ENCODE measurements around the gene RANGAP1. TPM values are rescaled to one million over a fixed set of nuclear protein-coding genes. Genes with fewer than 3 reads are reported as not detected.

Gene RANGAP1
- total RNA-seq, 1 donor from 2014 or later = 80.8 TPM

DNA sequence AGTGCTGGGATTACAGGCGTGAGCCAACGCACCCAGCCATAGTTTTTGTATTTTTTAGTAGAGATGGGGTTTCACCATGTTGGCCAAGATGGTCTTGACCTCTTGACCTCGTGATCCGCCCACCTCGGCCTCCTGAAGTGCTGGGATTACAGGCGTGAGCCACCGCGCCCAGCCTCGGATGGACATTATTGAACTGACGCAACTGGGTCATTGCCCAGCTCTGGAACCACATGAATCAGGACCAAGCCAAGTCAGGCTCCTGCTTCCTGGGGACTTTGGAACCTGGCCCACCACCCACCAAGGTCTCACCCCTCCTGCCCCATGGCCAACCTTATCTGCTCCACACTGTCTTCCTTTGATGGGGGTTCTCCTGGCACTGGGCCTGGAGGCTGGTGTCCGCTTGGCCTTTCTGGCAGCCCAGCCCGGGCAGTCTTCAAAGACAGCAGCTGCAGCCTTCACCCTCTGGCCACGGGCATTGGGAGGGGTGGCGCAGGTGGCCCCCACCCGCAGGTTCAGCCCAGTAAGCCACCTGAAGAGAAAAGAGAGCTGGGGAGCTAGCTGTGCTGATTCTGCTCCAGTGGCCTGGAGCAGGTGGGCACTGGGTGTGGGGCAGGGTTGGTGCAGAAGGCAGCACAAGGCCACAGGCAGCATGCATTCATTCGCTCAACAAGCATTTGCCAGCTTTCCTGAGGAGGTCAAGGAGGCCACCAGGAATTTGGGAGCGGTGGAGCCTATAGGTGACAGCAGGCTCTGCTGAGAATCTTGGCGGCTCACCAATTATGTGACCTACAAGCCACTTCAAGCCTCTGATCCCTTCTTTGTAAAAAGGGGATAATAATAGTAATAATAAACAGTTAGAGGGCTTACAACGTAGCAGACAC lies 50.9 kb downstream of the RANGAP1 start:
- no peaks in the 10 kb centered on the region for H3K4me1 Mint-ChIP-seq (ENCODE audit: low read depth, unreplicated experiment)
- H3K27me3 Mint-ChIP-seq (ENCODE audit: unreplicated experiment) = peaks cover 5% of the 10 kb centered on the region
- no peaks in the 10 kb centered on the region for H3K36me3 Mint-ChIP-seq (ENCODE audit: unreplicated experiment)
- no peak overlapping the region for H3K4me3 Mint-ChIP-seq (ENCODE audit: unreplicated experiment)
- TF ChIP-seq, protein P1, sequence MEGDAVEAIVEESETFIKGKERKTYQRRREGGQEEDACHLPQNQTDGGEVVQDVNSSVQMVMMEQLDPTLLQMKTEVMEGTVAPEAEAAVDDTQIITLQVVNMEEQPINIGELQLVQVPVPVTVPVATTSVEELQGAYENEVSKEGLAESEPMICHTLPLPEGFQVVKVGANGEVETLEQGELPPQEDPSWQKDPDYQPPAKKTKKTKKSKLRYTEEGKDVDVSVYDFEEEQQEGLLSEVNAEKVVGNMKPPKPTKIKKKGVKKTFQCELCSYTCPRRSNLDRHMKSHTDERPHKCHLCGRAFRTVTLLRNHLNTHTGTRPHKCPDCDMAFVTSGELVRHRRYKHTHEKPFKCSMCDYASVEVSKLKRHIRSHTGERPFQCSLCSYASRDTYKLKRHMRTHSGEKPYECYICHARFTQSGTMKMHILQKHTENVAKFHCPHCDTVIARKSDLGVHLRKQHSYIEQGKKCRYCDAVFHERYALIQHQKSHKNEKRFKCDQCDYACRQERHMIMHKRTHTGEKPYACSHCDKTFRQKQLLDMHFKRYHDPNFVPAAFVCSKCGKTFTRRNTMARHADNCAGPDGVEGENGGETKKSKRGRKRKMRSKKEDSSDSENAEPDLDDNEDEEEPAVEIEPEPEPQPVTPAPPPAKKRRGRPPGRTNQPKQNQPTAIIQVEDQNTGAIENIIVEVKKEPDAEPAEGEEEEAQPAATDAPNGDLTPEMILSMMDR (IDR thresholded peaks at IDR 0.05; ENCODE audit: partially characterized antibody, unreplicated experiment) = no peak
- no peak overlapping the region for H3K27ac Mint-ChIP-seq (ENCODE audit: unreplicated experiment)
- no peak for DNase-seq
- peaks cover 5% of the 10 kb centered on the region for H3K9me3 Mint-ChIP-seq (ENCODE audit: unreplicated experiment)

DNA sequence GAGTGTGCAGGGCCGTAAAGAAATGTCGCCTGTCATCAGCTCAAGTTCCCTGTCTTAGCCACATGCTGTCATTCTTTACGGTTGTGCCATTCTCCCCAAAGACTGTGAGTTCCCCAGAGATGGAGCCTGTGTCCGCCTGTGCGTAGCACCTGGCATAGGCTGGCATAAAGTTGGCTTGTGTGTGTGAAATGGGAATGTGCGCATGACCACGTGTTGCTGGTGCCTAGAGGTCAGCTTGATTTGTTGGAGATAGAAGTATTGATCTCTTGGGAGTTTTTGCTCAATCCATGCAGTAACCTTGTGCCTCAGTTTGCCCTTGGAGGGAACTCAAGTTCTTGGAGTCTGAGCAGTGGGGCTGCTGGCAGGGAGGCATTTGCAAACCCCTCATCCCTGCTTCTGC lies 54.6 kb downstream of the RANGAP1 start:
- Mint-ChIP-seq H3K4me1 (ENCODE audit: low read depth, unreplicated experiment) (no peaks in the 10 kb centered on the region), H3K4me3 (ENCODE audit: unreplicated experiment) (no peak overlapping the region), H3K36me3 (ENCODE audit: unreplicated experiment) (no peaks in the 10 kb centered on the region), H3K27me3 (ENCODE audit: unreplicated experiment) (peaks cover 1% of the 10 kb centered on the region), H3K9me3 (ENCODE audit: unreplicated experiment) (peaks cover 6% of the 10 kb centered on the region), H3K27ac (ENCODE audit: unreplicated experiment) (no peak overlapping the region)
- TF ChIP-seq, protein P1 (IDR thresholded peaks at IDR 0.05; ENCODE audit: partially characterized antibody, unreplicated experiment) = no peak
- DNase-seq = no peak

DNA sequence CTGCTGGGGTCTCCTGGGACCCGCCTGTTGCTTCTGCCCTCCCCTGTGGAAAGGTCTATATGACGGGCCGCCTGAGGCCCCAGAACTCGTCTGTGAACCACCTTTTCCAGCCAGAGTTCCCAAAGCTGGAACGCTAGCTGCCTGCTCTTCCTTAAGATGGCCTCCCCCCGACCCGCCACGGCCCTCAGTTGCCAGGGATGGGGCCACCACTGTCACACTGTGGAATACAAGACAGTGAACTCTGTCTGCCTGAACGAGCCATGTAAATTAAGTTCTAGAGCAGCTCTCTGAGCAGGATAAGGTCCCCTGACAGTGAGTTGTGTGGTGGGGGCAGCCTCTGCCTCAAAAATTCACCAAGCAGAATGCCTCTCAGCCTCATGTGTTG lies 55.6 kb downstream of the RANGAP1 start:
- DNase-seq = no peak
- Mint-ChIP-seq H3K4me3 (ENCODE audit: unreplicated experiment) (no peak overlapping the region), H3K36me3 (ENCODE audit: unreplicated experiment) (no peaks in the 10 kb centered on the region), H3K4me1 (ENCODE audit: low read depth, unreplicated experiment) (no peaks in the 10 kb centered on the region), H3K9me3 (ENCODE audit: unreplicated experiment) (peaks cover 6% of the 10 kb centered on the region), H3K27me3 (ENCODE audit: unreplicated experiment) (peaks cover 1% of the 10 kb centered on the region), H3K27ac (ENCODE audit: unreplicated experiment) (no peak overlapping the region)
- TF ChIP-seq, protein P1 (IDR thresholded peaks at IDR 0.05; ENCODE audit: partially characterized antibody, unreplicated experiment) = no peak

DNA sequence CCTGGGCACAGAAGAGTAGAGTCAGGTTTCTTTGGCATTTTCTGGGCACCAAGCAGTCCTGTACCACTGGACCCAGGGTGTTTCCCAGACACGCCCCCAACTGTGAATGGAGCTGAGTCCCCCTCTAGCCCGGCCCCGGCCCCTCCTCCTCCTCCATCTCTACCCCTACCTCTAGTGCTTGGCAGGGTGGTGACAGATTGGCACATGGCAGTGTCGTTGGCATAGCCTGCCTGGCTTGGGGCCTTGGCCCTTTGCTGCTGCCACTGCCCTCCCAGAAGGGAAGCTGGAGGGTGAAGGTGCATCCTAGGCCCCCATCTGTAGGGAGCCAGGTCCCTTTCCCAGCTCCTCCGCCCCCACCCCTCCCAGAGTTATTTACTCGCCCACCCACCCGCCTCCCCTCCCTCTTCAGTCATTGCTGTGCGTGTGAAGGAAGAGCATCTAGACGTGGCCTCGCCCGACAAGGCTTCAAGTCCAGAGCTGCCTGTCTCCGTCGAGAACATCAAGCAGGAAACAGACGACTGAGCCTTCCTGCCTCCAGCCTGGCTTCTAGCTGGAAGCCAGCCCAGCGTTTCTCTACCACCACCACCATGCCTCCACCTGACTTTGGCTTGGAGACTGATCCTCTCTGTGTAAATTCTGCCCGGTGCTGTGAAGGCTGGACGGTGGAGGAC lies 56.1 kb downstream of the RANGAP1 start:
- H3K4me3 Mint-ChIP-seq (ENCODE audit: unreplicated experiment) = no peak overlapping the region
- peaks cover 6% of the 10 kb centered on the region for H3K9me3 Mint-ChIP-seq (ENCODE audit: unreplicated experiment)
- no peaks in the 10 kb centered on the region for H3K36me3 Mint-ChIP-seq (ENCODE audit: unreplicated experiment)
- no peak overlapping the region for H3K27ac Mint-ChIP-seq (ENCODE audit: unreplicated experiment)
- TF ChIP-seq, protein P1 (IDR thresholded peaks at IDR 0.05; ENCODE audit: partially characterized antibody, unreplicated experiment) = no peak
- no peak for DNase-seq
- H3K27me3 Mint-ChIP-seq (ENCODE audit: unreplicated experiment) = peaks cover 1% of the 10 kb centered on the region
- H3K4me1 Mint-ChIP-seq (ENCODE audit: low read depth, unreplicated experiment) = no peaks in the 10 kb centered on the region

DNA sequence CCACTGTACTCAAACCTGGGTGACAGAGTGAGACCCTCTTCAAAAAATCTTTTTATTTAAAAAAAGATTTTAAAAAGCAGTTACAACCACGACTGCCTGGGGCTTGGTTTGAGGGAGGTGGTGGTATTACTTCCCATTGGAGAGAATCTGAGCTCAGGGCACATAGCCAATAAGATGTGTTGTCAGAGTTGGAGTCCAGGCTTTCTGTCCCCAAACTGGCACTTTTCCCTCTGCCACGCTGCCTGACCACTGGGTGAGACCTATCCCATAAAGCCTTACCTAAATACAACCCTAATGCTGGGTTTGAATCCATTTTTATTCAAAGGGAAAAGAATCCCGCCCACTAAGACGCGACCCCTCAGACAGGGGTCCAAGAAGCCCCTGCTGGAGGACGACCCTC lies 56.8 kb downstream of the RANGAP1 start:
- H3K27me3 Mint-ChIP-seq (ENCODE audit: unreplicated experiment) = no peaks in the 10 kb centered on the region
- no peak overlapping the region for H3K4me3 Mint-ChIP-seq (ENCODE audit: unreplicated experiment)
- H3K36me3 Mint-ChIP-seq (ENCODE audit: unreplicated experiment) = no peaks in the 10 kb centered on the region
- DNase-seq = no peak
- H3K4me1 Mint-ChIP-seq (ENCODE audit: low read depth, unreplicated experiment) = no peaks in the 10 kb centered on the region
- no peak overlapping the region for H3K27ac Mint-ChIP-seq (ENCODE audit: unreplicated experiment)
- H3K9me3 Mint-ChIP-seq (ENCODE audit: unreplicated experiment) = peaks cover 6% of the 10 kb centered on the region
- TF ChIP-seq, protein P1 (IDR thresholded peaks at IDR 0.05; ENCODE audit: partially characterized antibody, unreplicated experiment) = no peak
